ENCODE results near the gene WDR27.
"Not testable (repeated sequence)": the region's sequence is repeated elsewhere in the genome, so short reads cannot be mapped to it uniquely, and the experiment has no call there.

GRCh38 chr6:169697115-169697514, 4.7 kb downstream of the WDR27 start:
- peak; percentile 10 for TF ChIP-seq CTCF (IDR thresholded peaks at IDR 0.05; ENCODE audit: insufficient read depth, low read length, poor library complexity, severe bottlenecking)
- TF ChIP-seq EZH2phosphoT487 (conservative IDR thresholded peaks at IDR 0.05; ENCODE audit: low read length): not testable (repeated sequence)
